ENCODE measurements around the gene ASGR2.
"Not testable (repeated sequence)": the region's sequence is repeated elsewhere in the genome, so short reads cannot be mapped to it uniquely, and the experiment has no call there.

ASGR2 gene

GRCh38 chr17:7123844-7124243, 9.2 kb upstream of the ASGR2 start:
- DNase-seq, result no peak

GRCh38 chr17:7122381-7122780, 7.8 kb upstream of the ASGR2 start:
- no peak for DNase-seq

- not testable (repeated sequence) for DNase-seq
These were observed 6.0 kb upstream of the ASGR2 start for GRCh38 chr17:7120635-7121034.

GRCh38 chr17:7120123-7120522, 5.5 kb upstream of the ASGR2 start:
- no peak for DNase-seq

GRCh38 chr17:7119314-7119713, 4.7 kb upstream of the ASGR2 start:
- DNase-seq, result no peak

GRCh38 chr17:7114875-7115614, 423 bp upstream of the ASGR2 start:
- DNase-seq, result no peak

GRCh38 chr17:7113273-7114071, 1.1 kb downstream of the ASGR2 start:
- DNase-seq, result no peak

GRCh38 chr17:7112510-7113108, 2.0 kb downstream of the ASGR2 start:
- DNase-seq, result no peak

- no peak for DNase-seq
These were observed 2.7 kb downstream of the ASGR2 start for GRCh38 chr17:7111784-7112509.

GRCh38 chr17:7110617-7111306, 3.9 kb downstream of the ASGR2 start:
- DNase-seq, result no peak

GRCh38 chr17:7109461-7110322, 4.9 kb downstream of the ASGR2 start:
- no peak for DNase-seq

GRCh38 chr17:7108981-7109380, 5.6 kb downstream of the ASGR2 start:
- DNase-seq, result no peak

GRCh38 chr17:7108560-7108925, 6.1 kb downstream of the ASGR2 start:
- no peak for DNase-seq

- DNase-seq, result no peak
These were observed 6.6 kb downstream of the ASGR2 start for GRCh38 chr17:7107795-7108559.

GRCh38 chr17:7107012-7107754, 7.4 kb downstream of the ASGR2 start:
- DNase-seq, result no peak

- no peak for DNase-seq
These were observed 12.2 kb downstream of the ASGR2 start for GRCh38 chr17:7102421-7102820.

- DNase-seq, result no peak
These were observed 13.1 kb downstream of the ASGR2 start for GRCh38 chr17:7101531-7101930.

- DNase-seq, result not testable (repeated sequence)
These were observed 13.8 kb downstream of the ASGR2 start for GRCh38 chr17:7100641-7101379.

GRCh38 chr17:7098802-7099459, 15.7 kb downstream of the ASGR2 start:
- DNase-seq, result no peak
